GM12875 (cell line): ENCODE results near the gene UTS2R.

Experiments
- H3K4me3 ChIP-seq: one replicate; pipeline ENCODE4 v1.5.1; 2011; ENCODE audit warnings: low read depth, low read length, control low read depth
- CTCF ChIP-seq: IDR thresholded peaks from 2 replicates; pipeline ENCODE4 v1.5.1; 2011; ENCODE audit warnings: low read depth, mild to moderate bottlenecking, control low read depth, inconsistent platforms, low read length, moderate library complexity, borderline replicate concordance; ENCODE audit not compliant: insufficient read depth

UTS2R gene

GRCh38 chr17:82382933-82383255 lies 11.3 kb downstream of the UTS2R start:
- H3K4me3 ChIP-seq, result no peak overlapping the region

DNA sequence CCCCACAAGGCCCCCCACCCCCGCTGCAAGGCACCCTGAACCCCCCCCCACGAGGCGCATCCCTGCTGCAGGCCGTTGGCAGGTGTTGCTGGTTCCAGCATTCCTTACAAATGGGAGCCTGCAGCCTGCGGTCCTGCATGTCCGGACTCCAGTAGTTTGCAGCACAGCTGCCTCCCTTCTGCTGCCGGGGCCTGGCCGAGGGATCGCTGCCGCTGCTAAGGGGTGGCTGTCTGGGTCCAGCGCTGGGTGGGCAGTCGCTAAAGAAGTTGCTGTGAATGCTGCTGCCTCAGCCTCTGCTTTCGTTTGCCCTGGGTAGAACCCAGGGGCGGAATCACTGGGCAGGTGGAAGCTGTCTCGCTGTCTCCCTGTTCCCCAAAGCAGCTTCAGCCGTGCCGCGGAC lies 11.8 kb downstream of the UTS2R start:
- no peak for TF ChIP-seq CTCF

More at GRCh38 chr17:82382933-82383255, 11.3 kb downstream of the UTS2R start:
- TF ChIP-seq CTCF, result no peak

GRCh38 chr17:82384051-82384729 lies 12.6 kb downstream of the UTS2R start:
- no peak overlapping the region for H3K4me3 ChIP-seq

More for the DNA sequence above, 11.8 kb downstream of the UTS2R start:
- H3K4me3 ChIP-seq, result no peak overlapping the region

GRCh38 chr17:82384730-82385481 lies 13.3 kb downstream of the UTS2R start:
- no peak overlapping the region for H3K4me3 ChIP-seq
- TF ChIP-seq CTCF, result no peak

More at GRCh38 chr17:82384051-82384729, 12.6 kb downstream of the UTS2R start:
- no peak for TF ChIP-seq CTCF

DNA sequence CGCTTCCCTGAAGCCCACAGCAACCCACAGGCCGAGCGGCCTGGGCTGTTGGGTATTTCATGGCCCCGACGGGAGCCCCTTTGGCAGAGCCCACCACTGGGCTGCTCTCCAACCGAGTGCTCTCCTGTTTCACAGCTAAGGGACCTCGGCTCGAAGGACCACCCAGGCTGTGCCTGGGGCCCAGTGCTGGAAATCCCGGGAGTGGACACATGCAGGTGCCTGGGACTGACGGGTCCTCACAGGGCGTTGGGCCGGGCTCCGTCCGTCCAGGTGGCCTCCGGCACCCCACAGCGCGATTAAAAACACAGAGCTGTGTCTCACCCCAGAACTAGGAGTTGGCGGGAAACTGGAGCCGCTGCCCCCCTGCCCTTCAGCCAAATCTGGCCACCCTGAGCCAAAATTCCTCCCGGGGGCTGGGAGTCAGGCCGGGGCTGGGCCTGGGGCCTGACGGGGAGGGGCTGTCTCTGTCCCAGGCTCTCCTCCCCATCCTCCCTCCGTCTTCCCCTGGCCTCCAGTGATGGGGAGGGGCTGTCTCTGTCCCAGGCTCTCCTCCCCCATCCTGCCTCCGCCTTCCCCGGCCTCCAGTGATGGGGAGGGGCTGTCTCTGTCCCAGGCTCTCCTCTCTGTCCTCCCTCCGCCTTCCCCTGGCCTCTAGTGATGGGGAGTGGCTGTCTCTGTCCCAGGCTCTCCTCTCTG lies 14.1 kb downstream of the UTS2R start:
- no peak for TF ChIP-seq CTCF

DNA sequence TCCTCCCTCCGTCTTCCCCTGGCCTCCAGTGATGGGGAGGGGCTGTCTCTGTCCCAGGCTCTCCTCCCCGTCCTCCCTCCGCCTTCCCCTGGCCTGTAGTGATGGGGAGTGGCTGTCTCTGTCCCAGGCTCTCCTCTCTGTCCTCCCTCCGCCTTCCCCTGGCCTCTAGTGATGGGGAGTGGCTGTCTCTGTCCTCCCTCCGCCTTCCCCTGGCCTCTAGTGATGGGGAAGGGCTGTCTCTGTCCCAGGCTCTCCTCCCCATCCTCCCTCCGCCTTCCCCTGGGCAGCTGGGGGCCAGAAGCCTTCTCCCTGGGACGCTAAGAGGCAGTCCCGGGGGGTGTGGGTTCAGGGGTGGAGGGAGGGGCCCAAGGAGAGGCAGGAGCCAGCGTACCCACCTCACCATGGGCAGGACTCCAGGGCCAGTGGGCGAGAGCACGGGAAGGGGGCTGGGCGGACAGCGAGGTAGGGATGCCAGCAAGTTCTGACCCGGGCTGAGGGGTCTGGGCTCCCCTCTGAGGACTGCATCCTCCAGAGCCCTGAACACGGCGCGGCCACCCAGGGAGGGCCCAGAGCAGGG lies 14.8 kb downstream of the UTS2R start:
- no peak overlapping the region for H3K4me3 ChIP-seq
- no peak for TF ChIP-seq CTCF

More for the DNA sequence above, 14.1 kb downstream of the UTS2R start:
- H3K4me3 ChIP-seq, result no peak overlapping the region
